Psoas muscle (tissue), 8 donors: ENCODE data around the gene MAGI1. TPM values are rescaled to one million over a fixed set of nuclear protein-coding genes. Genes with fewer than 3 reads are reported as not detected.
"Not testable (repeated sequence)": the region's sequence is repeated elsewhere in the genome, so short reads cannot be mapped to it uniquely, and the experiment has no call there.

Source experiments
- ATAC-seq, 4 donors: fragments of 200-7000 bp; cut with Tn5 transposase; one replicate each; pipeline ENCODE4 v1.9.1; 2020; ENCODE audit warnings: moderate library complexity in 3 of 4, mild to moderate bottlenecking in 2 of 4
- DNase-seq, 2 donors: peaks; one replicate each; pipeline ENCODE4 v3.0.0-alpha.2; 2020
- H3K27ac ChIP-seq: fragments of 200-600 bp; one replicate; pipeline ENCODE4 v1.8.0; 2022
- H3K27me3 ChIP-seq, 3 donors: fragments of 200-600 bp in 1 of 3; one replicate each; pipeline versions ENCODE4 v1.6.1 to v1.8.0; 2013 to 2022; ENCODE audit warnings: low read length in 2 of 3, mild to moderate bottlenecking in 2 of 3, moderate library complexity in 1 of 3; ENCODE audit not compliant: insufficient read depth in 3 of 3
- H3K36me3 ChIP-seq, 2 donors: fragments of 200-600 bp in 1 of 2; one replicate each; pipeline versions ENCODE4 v1.6.1 to v1.8.0; 2013 to 2022; ENCODE audit warnings: low read depth in 1 of 2, mild to moderate bottlenecking in 1 of 2, moderate library complexity in 1 of 2; ENCODE audit not compliant: insufficient read depth in 1 of 2
- H3K4me1 ChIP-seq: fragments of 200-600 bp; one replicate; pipeline ENCODE4 v1.8.0; 2022
- H3K4me3 ChIP-seq: fragments of 200-600 bp; one replicate; pipeline ENCODE4 v1.8.0; 2022; ENCODE audit warnings: mild to moderate bottlenecking
- H3K9me3 ChIP-seq: fragments of 200-600 bp; one replicate; pipeline ENCODE4 v1.8.0; 2022
- WGBS, 3 donors: extraction: QIAGEN DNeasy Blood & Tissue Kit; methylation state at CpG; one replicate each; pipeline versions ENCODE4 v1.1.6 to v1.1.7; 2013; 5-methylcytosine and 5-hydroxymethylcytosine counted together
- intact Hi-C, 2 donors: fragments of 100-400 bp; cut with DNase I; formaldehyde crosslinking; loops; one replicate each; pipeline versions ENCODE4 v1.11.0 to v1.14.2; 2022
- polyA plus RNA-seq, 3 donors: library from polyadenylated mRNA; stranded (reverse); fragments of 200-250 nt; gene quantifications; one replicate each; pipeline ENCODE4 v1.2.3, GENCODE V29; 2013
- total RNA-seq, 4 donors: library from RNA; stranded (reverse); fragmentation: NEBNext Ultra II Directional in 2 of 4; extraction: Animal tissue kit (Norgen Biotek cat#: 25700) in 2 of 4; gene quantifications; one replicate each; pipeline versions ENCODE4 v1.2.1 to v1.2.4, GENCODE V29; 2021 to 2023
- TF ChIP-seq, protein P1 (sequence below): fragments of 200-600 bp; IDR thresholded peaks from one replicate; pipeline ENCODE4 v1.8.0; 2022; ENCODE audit warnings: antibody characterized with exemption
- donor health status: healthy with polysubstance abuse.
- donor health status: DM: no; HTN: no; CAD: no; lungs with moderate emphysema.
- donor health status: Bipolar disorder and iron deficiency.
- donor health status: healthy.
- donor health status: DM: yes; HTN: yes; CAD: no.
- donor health status: DM: no; HTN: no; CAD: no.
- donor health status: DM: no; HTN: no; CAD: no.
- donor health status: DM: yes; HTN: yes; CAD: no.

Gene MAGI1
- total and polyA plus RNA-seq, 7 donors = 4.5 to 8.1 (median 6.3) TPM

DNA sequence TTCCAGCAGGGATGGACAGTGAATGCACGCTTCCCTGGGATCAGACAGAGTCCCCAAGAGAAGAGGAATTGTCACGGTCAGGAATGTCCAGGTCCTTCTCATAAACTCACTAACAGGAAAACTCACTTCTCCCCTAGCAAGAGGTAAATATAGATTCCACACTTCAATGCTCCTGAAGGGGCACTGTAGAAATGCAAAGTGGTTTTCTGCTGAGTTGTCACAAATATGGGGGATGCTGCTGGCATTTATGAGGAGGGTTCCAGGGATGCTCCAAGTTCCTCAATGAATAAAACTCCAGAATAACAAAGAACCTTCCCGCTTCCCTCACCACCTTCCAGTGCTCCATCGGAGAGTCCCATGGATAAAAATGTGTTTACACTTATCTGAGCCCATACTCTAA is 423.4 kb downstream of the MAGI1 start:
- Histone ChIP-seq H3K27me3 (no peaks in the 10 kb centered on the region), H3K27ac (no peak overlapping the region), H3K36me3 (no peaks in the 10 kb centered on the region), H3K4me1 (peaks cover 17% of the 10 kb centered on the region), H3K4me3 (no peak overlapping the region), H3K9me3 (no peaks in the 10 kb centered on the region)
- no peak for ATAC-seq
- intact Hi-C loops = no loop called here
- no peak for DNase-seq
- TF ChIP-seq, protein P1, sequence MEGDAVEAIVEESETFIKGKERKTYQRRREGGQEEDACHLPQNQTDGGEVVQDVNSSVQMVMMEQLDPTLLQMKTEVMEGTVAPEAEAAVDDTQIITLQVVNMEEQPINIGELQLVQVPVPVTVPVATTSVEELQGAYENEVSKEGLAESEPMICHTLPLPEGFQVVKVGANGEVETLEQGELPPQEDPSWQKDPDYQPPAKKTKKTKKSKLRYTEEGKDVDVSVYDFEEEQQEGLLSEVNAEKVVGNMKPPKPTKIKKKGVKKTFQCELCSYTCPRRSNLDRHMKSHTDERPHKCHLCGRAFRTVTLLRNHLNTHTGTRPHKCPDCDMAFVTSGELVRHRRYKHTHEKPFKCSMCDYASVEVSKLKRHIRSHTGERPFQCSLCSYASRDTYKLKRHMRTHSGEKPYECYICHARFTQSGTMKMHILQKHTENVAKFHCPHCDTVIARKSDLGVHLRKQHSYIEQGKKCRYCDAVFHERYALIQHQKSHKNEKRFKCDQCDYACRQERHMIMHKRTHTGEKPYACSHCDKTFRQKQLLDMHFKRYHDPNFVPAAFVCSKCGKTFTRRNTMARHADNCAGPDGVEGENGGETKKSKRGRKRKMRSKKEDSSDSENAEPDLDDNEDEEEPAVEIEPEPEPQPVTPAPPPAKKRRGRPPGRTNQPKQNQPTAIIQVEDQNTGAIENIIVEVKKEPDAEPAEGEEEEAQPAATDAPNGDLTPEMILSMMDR = no peak
- WGBS, 3 donors = 84 to 88% (median 84%) methylated on average over 4 of the region's 4 CpGs

DNA sequence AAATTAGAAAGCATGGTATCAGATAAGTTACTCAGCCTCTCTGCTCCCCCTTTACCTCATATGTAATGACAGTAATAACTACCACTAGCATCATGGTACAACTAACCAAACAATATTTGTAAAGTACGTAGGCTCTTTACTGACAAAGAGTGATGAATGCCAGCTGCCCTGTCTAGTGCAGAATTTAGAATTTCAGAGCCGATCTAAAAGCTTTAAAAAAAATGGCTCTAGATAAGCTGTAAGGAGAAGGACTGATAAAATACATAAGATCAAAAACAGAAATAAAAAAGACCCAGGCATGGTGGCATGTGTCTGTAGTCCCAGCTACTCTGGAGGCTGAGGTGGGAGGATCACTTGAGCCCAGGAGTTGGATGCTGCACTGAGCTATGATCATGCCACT is 424.1 kb downstream of the MAGI1 start:
- Histone ChIP-seq H3K4me1 (peaks cover 12% of the 10 kb centered on the region), H3K36me3 (no peaks in the 10 kb centered on the region), H3K4me3 (no peak overlapping the region), H3K27ac (no peak overlapping the region), H3K27me3 (no peaks in the 10 kb centered on the region), H3K9me3 (no peaks in the 10 kb centered on the region)
- ATAC-seq (no peak), DNase-seq (no peak)
- TF ChIP-seq, protein P1 = no peak
- WGBS, 3 donors = 86 to 90% (median 89%) methylated on average over 2 of the region's 2 CpGs
- intact Hi-C loops = no loop called here

DNA sequence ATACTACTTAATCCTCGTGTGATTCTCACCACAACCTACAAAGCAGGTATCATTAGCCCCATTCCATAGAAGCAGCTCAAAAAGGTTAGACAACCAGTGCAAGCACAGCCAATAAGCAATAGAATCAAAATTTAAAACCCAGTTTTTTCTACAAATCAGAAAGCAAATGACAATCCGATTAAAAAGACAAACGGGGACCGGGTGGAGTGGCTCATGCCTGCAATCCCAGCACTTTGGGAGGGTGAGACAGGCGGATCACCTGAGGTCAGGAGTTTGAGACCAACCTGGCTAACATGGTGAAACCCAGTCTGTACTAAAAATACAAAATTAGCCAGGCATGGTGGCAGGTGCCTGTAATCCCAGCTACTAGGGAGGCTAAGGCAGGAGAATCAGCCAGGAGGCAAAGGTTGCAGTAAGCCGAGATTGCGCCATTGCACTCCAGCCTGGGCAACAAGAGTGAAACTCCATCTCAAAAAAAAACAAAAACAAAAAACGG is 430.7 kb downstream of the MAGI1 start:
- DNase-seq, H3K4me1 ChIP-seq, intact Hi-C loops, H3K27me3 ChIP-seq, H3K27ac ChIP-seq, ATAC-seq, H3K9me3 ChIP-seq, H3K4me3 ChIP-seq, H3K36me3 ChIP-seq: not testable (repeated sequence)
- 43 to 71% (median 50%) methylated on average over 8 of the region's 8 CpGs for WGBS, 3 donors

DNA sequence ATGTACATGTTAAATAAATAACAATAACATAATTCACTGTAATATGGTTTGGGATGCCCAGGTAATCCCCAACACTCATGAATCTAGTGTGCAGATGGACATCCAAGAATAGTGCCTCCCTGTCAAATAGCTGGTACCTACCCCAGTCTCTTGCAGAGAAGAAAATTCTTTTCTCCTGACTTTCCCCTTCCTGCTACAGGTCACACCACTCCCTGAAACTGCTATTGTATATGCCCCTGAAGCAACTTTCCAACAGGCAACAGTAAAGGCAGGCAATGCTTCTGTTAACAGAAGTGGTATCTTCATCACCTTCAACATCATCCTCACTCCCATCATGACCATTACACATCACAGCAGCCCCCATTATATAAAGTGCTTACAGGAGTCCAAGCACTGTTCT is 431.6 kb downstream of the MAGI1 start:
- intact Hi-C loops = no loop called here

DNA sequence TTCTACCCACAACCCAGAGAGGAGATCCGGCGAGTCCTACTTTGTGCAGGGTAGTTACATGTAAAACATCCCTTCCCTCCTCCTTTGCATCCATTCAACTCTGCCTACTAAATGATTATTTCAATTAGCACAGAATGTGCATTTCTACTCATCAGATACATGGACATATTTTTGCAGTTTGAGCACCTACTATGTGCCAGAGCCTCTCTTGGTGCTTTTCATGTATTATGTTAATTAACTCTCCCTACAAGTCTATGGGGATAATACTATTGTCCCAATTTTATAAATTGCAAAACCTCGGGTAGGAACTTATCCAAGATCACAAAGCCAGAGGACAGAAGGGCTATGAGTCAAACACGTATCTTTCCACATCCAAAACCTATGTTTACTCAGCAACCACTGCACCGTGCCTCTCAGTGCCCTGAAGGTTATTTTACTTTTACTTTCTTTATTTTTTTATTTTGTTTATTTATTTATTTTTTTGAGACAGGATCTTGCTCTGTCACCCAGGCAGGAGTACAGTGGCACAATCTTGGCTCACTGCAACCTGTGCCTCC is 432.8 kb downstream of the MAGI1 start:
- ATAC-seq = peak in 2 of 4 donors; percentile 46 to 61
- TF ChIP-seq, protein P1 = no peak
- H3K27ac ChIP-seq = no peak overlapping the region

More for the DNA sequence above, 431.6 kb downstream of the MAGI1 start:
- no peaks in the 10 kb centered on the region for H3K4me1 ChIP-seq
- TF ChIP-seq, protein P1 = no peak
- no peaks in the 10 kb centered on the region for H3K27me3 ChIP-seq
- no peak overlapping the region for H3K27ac ChIP-seq
- H3K9me3 ChIP-seq = no peaks in the 10 kb centered on the region
- no peak overlapping the region for H3K4me3 ChIP-seq
- no peak for ATAC-seq
- no peaks in the 10 kb centered on the region for H3K36me3 ChIP-seq
- no peak for DNase-seq

More for the DNA sequence above, 432.8 kb downstream of the MAGI1 start:
- Histone ChIP-seq H3K36me3 (no peaks in the 10 kb centered on the region), H3K9me3 (no peaks in the 10 kb centered on the region), H3K4me1 (no peaks in the 10 kb centered on the region), H3K4me3 (no peak overlapping the region), H3K27me3 (no peaks in the 10 kb centered on the region)
- intact Hi-C loops = no loop called here
- WGBS, 3 donors = 89 to 93% (median 92%) methylated on average over 5 of the region's 5 CpGs
- DNase-seq = no peak
